Prostate gland (tissue), 2 donors: Measurements from ENCODE around the gene IFNLR1.

Experiments
- POLR2A ChIP-seq: fragments of 450-650 bp; IDR thresholded peaks from one replicate; pipeline ENCODE4 v1.6.1; 2016; ENCODE audit warnings: antibody characterized with exemption, mild to moderate bottlenecking
- POLR2AphosphoS5 ChIP-seq: sonication (generic); formaldehyde crosslinking; IDR thresholded peaks from one replicate; pipeline ENCODE4 v1.6.1; 2017; ENCODE audit warnings: antibody characterized with exemption
- TF ChIP-seq, protein P1 (sequence below), 4 experiments: fragments of 200-600 bp in 2 of 4; fragments of 450-650 bp in 2 of 4; sonication (generic) in 2 of 4; IDR thresholded peaks; 1 replicate in 3 of 4; 2 replicates in 1 of 4; pipeline ENCODE4 v1.5.1; 2016 to 2019; ENCODE audit warnings: antibody characterized with exemption in 4 of 4, mild to moderate bottlenecking in 2 of 4, moderate library complexity in 2 of 4

DNA sequence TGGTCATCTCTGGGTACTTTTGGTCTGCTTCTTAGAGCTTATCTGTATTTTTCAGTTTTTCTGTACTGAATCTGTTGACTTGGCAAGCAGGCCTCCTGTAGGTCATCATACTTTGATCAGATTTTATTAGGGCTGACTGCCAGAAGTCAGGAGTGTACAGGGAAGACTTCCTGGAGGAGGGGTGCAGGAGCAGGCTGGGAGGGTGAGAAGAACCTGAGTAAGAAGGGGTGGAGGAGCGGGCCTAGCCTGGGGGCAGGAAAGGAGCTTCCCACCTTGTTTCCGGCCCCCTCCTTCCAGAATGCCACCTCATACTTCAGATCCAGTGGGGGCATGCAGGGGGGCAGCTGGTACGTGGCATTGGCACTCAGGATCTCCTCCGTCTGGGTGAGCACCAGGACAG lies 25.8 kb downstream of the IFNLR1 start:
- TF ChIP-seq, protein P1, sequence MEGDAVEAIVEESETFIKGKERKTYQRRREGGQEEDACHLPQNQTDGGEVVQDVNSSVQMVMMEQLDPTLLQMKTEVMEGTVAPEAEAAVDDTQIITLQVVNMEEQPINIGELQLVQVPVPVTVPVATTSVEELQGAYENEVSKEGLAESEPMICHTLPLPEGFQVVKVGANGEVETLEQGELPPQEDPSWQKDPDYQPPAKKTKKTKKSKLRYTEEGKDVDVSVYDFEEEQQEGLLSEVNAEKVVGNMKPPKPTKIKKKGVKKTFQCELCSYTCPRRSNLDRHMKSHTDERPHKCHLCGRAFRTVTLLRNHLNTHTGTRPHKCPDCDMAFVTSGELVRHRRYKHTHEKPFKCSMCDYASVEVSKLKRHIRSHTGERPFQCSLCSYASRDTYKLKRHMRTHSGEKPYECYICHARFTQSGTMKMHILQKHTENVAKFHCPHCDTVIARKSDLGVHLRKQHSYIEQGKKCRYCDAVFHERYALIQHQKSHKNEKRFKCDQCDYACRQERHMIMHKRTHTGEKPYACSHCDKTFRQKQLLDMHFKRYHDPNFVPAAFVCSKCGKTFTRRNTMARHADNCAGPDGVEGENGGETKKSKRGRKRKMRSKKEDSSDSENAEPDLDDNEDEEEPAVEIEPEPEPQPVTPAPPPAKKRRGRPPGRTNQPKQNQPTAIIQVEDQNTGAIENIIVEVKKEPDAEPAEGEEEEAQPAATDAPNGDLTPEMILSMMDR (IDR thresholded peaks at IDR 0.05): no peak
- TF ChIP-seq POLR2AphosphoS5 (no peak), POLR2A (no peak)
